Esophagus muscularis mucosa (tissue), 4 donors: Measurements from ENCODE around the gene ADAMTS9.

ENCODE experiments used
- EP300 ChIP-seq: sonication (generic); formaldehyde crosslinking; IDR thresholded peaks from one replicate; pipeline ENCODE4 v1.6.1; 2017; ENCODE audit warnings: antibody characterized with exemption
- POLR2A ChIP-seq: fragments of 450-650 bp; IDR thresholded peaks from one replicate; pipeline ENCODE4 v1.6.1; 2017; ENCODE audit warnings: antibody characterized with exemption, moderate library complexity, mild to moderate bottlenecking, low read depth
- POLR2AphosphoS5 ChIP-seq, 2 donors: sonication (generic); formaldehyde crosslinking; IDR thresholded peaks; one replicate each; pipeline ENCODE4 v1.6.1; 2017; ENCODE audit warnings: antibody characterized with exemption in 2 of 2
- TF ChIP-seq, protein P1 (sequence below), 3 experiments: fragments of 200-600 bp in 2 of 3; fragments of 450-650 bp in 1 of 3; sonication (generic) in 2 of 3; IDR thresholded peaks; one replicate each; pipeline ENCODE4 v1.5.1; 2017 to 2019; ENCODE audit warnings: antibody characterized with exemption in 3 of 3, mild to moderate bottlenecking in 2 of 3, moderate library complexity in 1 of 3

DNA sequence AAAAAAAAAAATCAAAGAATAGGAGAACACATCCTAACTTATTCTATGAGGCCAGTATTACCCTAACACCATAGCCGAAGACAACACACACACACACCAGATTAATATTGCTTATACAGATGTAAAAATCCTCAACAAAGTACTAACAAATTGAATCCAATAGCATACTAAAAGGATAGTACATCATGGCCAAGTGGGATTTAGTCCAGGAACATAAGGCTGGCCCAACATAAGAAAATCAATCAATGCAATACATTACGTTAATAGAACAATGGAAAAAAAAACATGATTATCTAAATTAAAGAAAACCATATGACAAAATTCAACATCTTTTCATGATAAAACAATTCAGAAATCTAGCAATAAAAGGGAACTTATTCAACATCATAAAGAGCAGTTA, 79.1 kb downstream of the ADAMTS9 start:
- TF ChIP-seq, protein P1, sequence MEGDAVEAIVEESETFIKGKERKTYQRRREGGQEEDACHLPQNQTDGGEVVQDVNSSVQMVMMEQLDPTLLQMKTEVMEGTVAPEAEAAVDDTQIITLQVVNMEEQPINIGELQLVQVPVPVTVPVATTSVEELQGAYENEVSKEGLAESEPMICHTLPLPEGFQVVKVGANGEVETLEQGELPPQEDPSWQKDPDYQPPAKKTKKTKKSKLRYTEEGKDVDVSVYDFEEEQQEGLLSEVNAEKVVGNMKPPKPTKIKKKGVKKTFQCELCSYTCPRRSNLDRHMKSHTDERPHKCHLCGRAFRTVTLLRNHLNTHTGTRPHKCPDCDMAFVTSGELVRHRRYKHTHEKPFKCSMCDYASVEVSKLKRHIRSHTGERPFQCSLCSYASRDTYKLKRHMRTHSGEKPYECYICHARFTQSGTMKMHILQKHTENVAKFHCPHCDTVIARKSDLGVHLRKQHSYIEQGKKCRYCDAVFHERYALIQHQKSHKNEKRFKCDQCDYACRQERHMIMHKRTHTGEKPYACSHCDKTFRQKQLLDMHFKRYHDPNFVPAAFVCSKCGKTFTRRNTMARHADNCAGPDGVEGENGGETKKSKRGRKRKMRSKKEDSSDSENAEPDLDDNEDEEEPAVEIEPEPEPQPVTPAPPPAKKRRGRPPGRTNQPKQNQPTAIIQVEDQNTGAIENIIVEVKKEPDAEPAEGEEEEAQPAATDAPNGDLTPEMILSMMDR (IDR thresholded peaks at IDR 0.05): no peak
- TF ChIP-seq POLR2A: no peak
- no peak for TF ChIP-seq POLR2AphosphoS5 (IDR thresholded peaks at IDR 0.05)
- TF ChIP-seq EP300: no peak
